ENCODE results near the gene BTN1A1.

Gene BTN1A1

DNA sequence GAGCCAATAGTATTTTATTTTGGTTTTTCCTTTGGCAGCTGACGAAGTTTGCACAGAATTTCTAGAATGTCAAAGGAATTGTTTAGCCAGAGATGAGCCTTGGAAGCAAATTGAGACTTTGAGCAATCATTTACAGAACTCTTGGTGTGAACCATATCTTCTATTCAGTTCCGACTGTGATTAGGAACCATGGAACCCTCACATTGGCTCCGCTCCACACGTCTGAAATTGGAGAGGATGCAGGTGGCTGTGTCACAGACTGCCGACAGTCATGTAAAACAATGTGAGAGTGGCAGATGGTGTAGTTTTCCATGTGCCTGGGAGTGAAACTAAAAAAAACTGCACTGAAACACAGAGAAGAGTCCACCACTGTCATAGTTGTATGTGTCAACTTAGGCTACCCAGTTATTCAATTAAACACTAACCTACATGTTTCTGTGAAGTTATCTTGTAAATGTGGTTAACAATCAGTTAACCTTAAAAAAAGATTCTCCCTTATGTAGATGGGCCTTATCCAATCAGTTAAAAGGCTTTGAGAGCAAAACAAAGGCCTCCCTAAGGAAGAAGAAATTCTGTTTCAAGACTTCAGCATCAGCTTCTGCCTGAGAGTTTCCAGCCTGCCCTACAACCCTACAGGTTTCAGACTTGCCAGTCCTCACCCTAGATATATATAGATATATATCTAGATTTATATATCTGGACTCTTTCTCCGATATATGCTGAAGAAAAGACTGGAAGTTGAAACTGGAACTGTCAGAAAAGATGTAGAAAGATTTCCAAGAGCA is 34.8 kb downstream of the BTN1A1 start:
- in situ Hi-C loops (cut with MboI; ENCODE audit: low sequenced_read_pairs), result loop anchor here (25.0 kb wide), 1 partner anchor 348 kb away; a partner anchor contains a TSS

DNA sequence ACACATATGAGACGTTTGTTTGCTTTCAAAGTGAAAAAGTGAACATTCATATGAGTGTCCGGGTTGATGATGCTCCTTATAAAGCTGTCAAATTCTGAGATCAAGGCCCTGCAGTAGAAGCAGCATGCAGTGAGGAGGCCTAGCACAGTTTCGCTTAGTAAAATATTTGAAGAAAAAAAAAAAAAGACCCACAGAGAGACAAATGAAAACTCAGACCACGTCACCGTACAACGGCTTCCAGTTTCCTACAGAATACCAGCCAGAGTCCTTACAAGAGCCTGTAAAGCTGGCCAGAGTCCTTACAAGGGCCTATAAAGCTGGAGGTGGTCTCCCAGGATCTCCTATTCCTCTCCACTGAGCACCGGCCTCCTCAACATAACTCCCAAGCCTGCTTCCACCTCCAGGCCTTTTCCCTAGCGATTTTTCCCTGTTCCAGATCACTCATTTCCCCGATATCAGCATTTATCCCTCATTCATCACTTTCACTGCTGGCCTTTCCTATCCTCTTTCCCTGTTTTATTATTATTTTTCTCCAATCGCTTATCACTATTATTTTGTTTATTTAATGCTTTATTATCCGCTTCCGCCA is 36.6 kb downstream of the BTN1A1 start:
- in situ Hi-C loops (cut with MboI; ENCODE audit: low sequenced_read_pairs), result loop anchor here (25.0 kb wide), 1 partner anchor 349 kb away; a partner anchor contains a TSS

GRCh38 chr6:26537160-26537845 is 37.2 kb downstream of the BTN1A1 start:
- in situ Hi-C loops (cut with MboI; ENCODE audit: low sequenced_read_pairs), result loop anchor here (25.0 kb wide), 1 partner anchor 350 kb away; a partner anchor contains a TSS

GRCh38 chr6:26537846-26538571 is 37.9 kb downstream of the BTN1A1 start, which contains the start of gene HMGN4:
TSS of gene HMGN4 (plus strand) at chr6:26538366. CDS start at chr6:26545207, 6,841 bp downstream.
- in situ Hi-C loops (cut with MboI; ENCODE audit: low sequenced_read_pairs), result loop anchor here (25.0 kb wide), 1 partner anchor 351 kb away; a partner anchor contains a TSS

- in situ Hi-C loops (cut with MboI; ENCODE audit: low sequenced_read_pairs), result loop anchor here (25.0 kb wide), 1 partner anchor 351 kb away; a partner anchor contains a TSS
These were observed 38.4 kb downstream of the BTN1A1 start for GRCh38 chr6:26538572-26538902.

DNA sequence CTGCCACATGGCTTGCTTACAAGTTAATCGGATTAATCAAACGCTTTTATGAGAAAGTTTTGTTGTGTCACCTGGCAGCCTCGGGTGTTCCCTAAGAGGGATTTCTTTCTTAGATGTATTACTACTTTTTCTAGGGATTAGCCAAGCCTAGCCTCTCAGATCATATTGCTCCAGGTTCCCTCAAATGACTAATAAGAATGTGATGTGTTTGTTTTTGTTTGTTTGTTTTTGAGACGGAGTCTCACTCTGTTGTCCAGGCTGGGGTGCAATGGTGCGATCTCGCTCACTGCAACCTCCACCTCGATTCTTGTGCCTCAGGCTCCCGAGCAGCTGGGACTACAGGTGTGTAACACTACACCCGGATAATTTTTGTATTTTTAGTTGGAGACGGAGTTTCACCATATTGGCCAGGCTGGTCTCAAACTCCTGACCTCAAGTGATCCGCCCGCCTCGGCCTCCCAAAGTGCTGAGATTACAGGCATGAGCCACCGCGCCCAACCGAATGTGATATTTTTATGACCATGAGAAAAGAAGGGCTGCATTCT is 39.0 kb downstream of the BTN1A1 start:
- in situ Hi-C loops (cut with MboI; ENCODE audit: low sequenced_read_pairs), result loop anchor here (25.0 kb wide), 1 partner anchor 352 kb away; a partner anchor contains a TSS

- in situ Hi-C loops (cut with MboI; ENCODE audit: low sequenced_read_pairs), result loop anchor here (25.0 kb wide), 1 partner anchor 354 kb away; a partner anchor contains a TSS
These were observed 41.5 kb downstream of the BTN1A1 start for GRCh38 chr6:26541579-26541978.

DNA sequence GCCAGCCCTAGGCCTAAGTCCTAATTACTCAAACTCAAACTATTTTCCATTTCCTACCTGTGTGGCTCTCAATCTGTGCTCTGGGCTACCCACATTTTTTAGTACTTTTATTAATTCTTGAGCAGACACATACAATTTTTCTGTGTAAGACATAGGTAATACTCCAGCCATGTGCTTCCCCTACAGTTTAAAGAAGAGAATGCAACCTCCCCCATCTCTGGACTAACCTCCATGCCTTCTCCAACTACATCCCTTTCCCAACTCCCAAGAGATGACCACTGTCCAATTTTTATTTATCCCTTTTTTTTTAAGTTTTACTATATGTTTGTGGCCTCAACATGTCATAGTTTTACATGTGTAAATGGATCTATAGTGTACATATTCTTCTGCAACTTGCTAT is 43.9 kb downstream of the BTN1A1 start:
- in situ Hi-C loops (cut with MboI; ENCODE audit: low sequenced_read_pairs), result loop anchor here (25.0 kb wide), 1 partner anchor 357 kb away; a partner anchor contains a TSS

DNA sequence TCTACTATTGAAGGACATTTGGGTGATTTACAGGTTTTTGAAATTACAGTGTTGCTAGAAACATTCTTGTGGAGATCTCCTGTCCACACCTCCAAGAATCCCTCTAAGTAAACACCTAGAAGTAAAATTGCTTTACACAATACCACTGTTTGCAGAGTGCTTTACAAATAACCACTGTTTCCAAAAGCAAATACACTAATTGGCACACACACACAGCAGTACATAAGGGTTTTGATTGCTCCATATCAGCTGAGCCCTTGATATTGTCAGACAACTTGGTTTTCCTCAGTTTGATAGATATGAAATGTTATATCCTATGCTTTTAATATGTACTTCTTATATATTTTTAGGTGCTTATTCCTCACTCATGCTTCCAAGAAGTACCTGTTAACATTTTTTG is 44.4 kb downstream of the BTN1A1 start:
- in situ Hi-C loops (cut with MboI; ENCODE audit: low sequenced_read_pairs), result loop anchor here (25.0 kb wide), 1 partner anchor 357 kb away; a partner anchor contains a TSS

DNA sequence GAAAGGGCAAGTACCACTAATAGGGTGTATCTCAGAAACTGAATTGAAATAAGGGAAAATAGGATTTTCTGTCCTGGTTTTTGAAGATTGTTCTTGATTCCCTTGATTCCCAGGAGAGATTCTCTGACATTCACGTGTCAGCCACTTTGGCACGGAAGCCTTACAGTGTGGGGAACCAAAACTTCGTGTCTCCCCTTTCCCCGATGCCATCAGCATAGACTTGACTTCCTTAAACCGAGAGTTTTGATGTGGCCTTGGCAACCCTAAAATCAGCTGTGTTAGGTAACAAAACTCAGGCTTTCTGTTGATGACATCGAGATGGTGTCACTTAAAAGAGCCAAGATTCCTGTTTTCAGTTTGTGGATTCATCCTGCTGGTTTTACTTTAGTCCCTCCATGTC is 45.5 kb downstream of the BTN1A1 start:
- in situ Hi-C loops (cut with MboI; ENCODE audit: low sequenced_read_pairs), result loop anchor here (25.0 kb wide), 1 partner anchor 358 kb away; a partner anchor contains a TSS

DNA sequence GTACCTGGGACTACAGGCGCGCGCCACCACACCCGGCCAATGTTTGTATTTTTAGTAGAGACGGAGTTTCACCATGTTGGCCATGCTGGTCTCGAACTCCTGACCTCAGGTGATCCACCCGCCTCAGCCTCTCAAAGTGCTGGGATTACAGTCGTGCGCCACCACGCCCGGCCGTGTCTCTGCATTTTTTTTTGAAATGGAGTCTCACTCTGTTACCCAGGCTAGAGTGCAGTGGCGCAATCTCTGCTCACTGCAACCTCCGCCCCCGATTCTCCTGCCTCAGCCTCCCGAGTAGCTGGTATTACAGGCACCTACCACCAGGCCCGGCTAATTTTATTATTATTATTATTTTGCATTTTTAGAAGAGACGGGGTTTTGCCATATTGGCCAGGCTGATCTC is 47.3 kb downstream of the BTN1A1 start:
- in situ Hi-C loops (cut with MboI; ENCODE audit: low sequenced_read_pairs), result loop anchor here (25.0 kb wide), 1 partner anchor 360 kb away; a partner anchor contains a TSS

DNA sequence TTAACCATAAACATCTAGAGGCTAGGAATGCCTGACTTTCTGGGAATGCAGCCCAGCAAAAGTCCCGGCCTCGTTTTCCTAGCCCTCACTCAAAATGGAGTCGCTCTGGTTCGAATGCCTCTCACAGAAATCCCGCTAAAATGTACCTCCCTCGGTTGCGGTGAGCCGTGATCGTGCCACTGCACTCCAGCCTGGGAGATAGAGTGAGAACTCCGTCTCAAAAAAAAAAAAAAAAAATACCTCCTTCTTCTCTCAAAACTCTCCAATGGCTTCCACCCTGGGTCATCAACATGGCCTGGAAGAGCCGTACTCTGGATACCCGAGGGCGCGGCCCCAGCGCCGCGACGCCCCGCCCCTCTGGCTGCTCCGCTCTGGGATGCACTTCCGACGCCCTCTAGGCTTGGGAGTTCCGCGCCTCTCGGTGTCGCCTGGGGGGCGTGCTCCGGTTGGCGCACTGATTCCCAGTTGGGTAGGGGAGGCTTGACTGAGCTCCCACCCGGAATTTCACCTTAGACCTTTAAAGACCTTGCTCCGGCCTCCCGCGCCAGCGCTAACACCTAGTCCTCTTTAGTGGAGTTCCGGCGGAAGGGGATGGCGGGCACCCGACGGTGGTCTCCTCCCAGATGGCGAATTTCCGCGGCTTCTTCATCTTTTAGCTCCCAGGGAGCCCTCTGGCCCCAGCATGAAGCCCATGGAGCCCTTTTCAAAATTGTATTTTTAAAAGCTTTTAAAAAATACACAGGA is 50.3 kb downstream of the BTN1A1 start:
- in situ Hi-C loops (cut with MboI; ENCODE audit: low sequenced_read_pairs), result loop anchor here (10.0 kb wide), 1 partner anchor 216 kb away; no protein-coding TSS in a partner anchor

DNA sequence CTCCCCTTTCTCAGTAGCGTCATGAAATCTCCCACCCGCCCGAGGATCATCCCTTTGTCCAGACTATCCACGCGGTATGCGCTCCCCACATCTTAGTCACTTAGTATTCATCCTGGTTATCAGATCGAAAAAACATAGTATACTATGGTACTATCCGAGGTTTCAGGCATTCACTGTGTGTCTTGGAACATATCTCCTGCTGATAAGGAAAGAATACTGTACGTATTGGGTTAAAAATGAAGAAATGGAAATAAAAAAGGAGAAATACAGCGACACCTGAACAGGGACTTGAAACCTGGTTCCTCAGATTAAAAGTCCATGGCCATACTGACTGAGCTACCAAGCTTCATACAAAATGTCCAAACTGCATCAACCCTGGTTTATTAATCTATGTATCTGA is 52.1 kb downstream of the BTN1A1 start:
- in situ Hi-C loops (cut with MboI; ENCODE audit: low sequenced_read_pairs), result loop anchor here (10.0 kb wide), 1 partner anchor 217 kb away; no protein-coding TSS in a partner anchor

GRCh38 chr6:26552640-26553188 is 52.6 kb downstream of the BTN1A1 start:
- in situ Hi-C loops (cut with MboI; ENCODE audit: low sequenced_read_pairs), result loop anchor here (10.0 kb wide), 1 partner anchor 218 kb away; no protein-coding TSS in a partner anchor

DNA sequence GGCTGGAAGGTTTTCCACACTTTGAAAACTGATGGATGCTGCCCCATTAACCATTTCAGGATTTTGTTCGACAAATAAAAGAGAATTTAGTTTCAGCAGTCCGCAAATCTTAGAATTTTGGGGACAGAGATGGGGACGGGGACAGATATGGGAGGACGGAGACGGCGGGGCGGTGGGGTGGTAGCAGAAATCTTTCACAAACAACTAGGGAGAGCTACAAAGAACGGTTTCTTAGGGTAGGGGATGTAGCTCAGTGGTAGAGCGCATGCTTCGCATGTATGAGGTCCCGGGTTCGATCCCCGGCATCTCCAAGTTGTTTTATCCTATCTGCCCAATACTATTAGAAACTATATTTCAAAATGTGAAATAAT is 53.1 kb downstream of the BTN1A1 start:
- in situ Hi-C loops (cut with MboI; ENCODE audit: low sequenced_read_pairs), result loop anchor here (10.0 kb wide), 1 partner anchor 218 kb away; no protein-coding TSS in a partner anchor

- in situ Hi-C loops (cut with MboI; ENCODE audit: low sequenced_read_pairs), result loop anchor here (10.0 kb wide), 1 partner anchor 219 kb away; no protein-coding TSS in a partner anchor
These were observed 53.7 kb downstream of the BTN1A1 start for GRCh38 chr6:26553635-26554446.

DNA sequence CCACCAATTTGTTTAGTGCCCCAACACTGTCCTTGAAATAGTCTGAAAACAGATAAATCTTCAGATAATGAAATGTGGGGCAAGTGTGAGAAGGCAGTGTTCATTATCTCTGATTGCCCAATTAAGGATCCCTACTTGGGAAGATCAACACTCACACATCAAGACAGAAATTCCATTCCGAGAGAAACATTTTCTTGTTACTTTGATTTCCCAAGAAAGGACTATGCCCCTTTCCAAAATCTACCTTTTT is 54.3 kb downstream of the BTN1A1 start:
- in situ Hi-C loops (cut with MboI; ENCODE audit: low sequenced_read_pairs), result loop anchor here (10.0 kb wide), 1 partner anchor 220 kb away; no protein-coding TSS in a partner anchor

Data from HL-60/S4 treated with retinoic acid at 250 ng/mL for 4 days and 3 days (cell line).